A549 treated with Hydrocortisone at 1 μM for 4 hours (cell line): ENCODE results near the gene KRTAP6-2. TPM values are rescaled to one million over a fixed set of nuclear protein-coding genes. Genes with fewer than 3 reads are reported as not detected.

ENCODE experiments used
- total RNA-seq: library from RNA; stranded (reverse); fragments of 200-300 nt; extraction: Qiagen RNA extraction; gene quantifications from 5 replicates; pipeline ENCODE4 v1.2.3, GENCODE V29; 2022

KRTAP6-2 gene, protein sequence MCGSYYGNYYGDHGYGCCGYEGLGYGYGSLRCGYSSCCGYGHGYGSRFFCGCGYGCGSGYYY
- not detected in 5 replicates for total RNA-seq

DNA sequence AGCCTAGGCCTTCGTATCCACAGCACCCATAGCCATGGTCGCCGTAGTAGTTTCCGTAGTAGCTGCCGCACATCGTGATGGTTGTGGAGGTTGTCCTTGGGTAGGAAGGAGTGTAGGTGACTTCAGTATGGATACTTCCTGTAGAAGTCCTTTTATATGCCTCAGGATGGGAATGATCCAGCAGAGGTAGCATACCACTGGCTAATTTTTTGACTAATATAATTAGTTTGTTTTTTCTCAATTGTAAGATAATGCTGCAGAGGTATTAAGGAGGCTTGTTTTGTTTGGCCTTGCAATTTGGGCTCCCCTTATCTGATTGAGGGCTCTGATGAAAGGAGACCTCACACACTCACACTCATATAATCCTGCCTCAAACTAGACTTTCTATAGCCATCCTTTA, at the start of gene KRTAP6-2:
Gene KRTAP6-2 (minus strand): TSS at position 101 of the 400 bp plus-strand sequence. CDS start 28 bp downstream, at position 73.

GRCh38 chr21:30642564-30642963, 43.9 kb upstream of the KRTAP6-2 start, which contains the start of gene KRTAP20-3:
Gene KRTAP20-3, plus strand, starts transcription at chr21:30642864.

GRCh38 chr21:30634906-30635305, 36.2 kb upstream of the KRTAP6-2 start, which contains the start of gene KRTAP20-2:
Gene KRTAP20-2, plus strand, starts transcription at chr21:30635206. Its CDS starts 58 bp downstream, at chr21:30635264.

DNA sequence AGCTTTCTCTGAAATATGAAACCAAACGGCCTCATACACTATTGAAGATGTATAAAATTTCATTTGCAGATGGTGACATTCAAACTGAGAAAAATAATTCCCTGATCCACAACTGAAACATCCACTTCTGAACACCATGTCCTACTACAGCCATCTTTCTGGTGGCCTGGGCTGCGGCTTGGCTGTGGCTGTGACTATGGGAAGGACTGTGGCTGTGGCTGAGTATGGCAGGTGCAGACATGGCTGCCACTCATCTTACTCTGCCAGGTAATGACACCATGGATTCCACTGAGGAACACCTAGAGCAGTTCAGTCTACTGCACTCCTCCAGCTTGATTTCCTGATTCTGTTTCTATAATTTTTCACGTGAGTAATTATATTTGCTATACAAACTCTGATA, 21.8 kb upstream of the KRTAP6-2 start, which contains the start of gene KRTAP20-4:
Gene KRTAP20-4 (plus strand): TSS at position 106 of the 400 bp plus-strand sequence.

GRCh38 chr21:30616125-30616524, 17.4 kb upstream of the KRTAP6-2 start, which contains the start of gene KRTAP20-1:
Gene KRTAP20-1, plus strand, starts transcription at chr21:30616425. Its CDS starts 30 bp downstream, at chr21:30616455.

DNA sequence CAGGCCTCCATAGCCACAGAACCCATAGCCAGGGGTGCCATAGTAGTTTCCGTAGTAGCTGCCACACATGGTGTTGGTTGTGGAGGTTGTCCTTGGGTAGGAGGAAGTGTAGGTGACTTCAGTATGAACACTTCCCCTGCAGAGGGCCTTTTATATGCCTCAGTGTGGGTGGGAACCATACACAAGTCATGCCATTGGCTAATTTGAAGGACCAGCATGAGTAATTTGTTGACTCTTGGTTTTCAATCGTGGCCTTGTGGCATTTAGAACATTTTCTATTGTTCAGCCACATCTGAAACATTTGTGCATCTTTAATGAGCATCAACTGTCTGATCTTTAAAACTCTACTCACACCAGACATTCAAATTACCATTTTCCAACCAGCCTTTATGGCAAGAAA, 15.1 kb upstream of the KRTAP6-2 start, which contains the start of gene KRTAP6-1:
Gene KRTAP6-1 (minus strand): TSS at position 95 of the 400 bp plus-strand sequence. CDS start 26 bp downstream, at position 69.

GRCh38 chr21:30600787-30601186, 2.1 kb upstream of the KRTAP6-2 start, which contains the start of gene KRTAP22-1:
Gene KRTAP22-1, plus strand, starts transcription at chr21:30601087.

GRCh38 chr21:30592140-30592539, 6.6 kb downstream of the KRTAP6-2 start, which contains the start of gene KRTAP6-3:
Gene KRTAP6-3, plus strand, starts transcription at chr21:30592440. Its CDS starts 6 bp downstream, at chr21:30592446.

GRCh38 chr21:30590297-30590696, 8.4 kb downstream of the KRTAP6-2 start, which contains the start of gene KRTAP22-2:
Gene KRTAP22-2, minus strand, starts transcription at chr21:30590397.

DNA sequence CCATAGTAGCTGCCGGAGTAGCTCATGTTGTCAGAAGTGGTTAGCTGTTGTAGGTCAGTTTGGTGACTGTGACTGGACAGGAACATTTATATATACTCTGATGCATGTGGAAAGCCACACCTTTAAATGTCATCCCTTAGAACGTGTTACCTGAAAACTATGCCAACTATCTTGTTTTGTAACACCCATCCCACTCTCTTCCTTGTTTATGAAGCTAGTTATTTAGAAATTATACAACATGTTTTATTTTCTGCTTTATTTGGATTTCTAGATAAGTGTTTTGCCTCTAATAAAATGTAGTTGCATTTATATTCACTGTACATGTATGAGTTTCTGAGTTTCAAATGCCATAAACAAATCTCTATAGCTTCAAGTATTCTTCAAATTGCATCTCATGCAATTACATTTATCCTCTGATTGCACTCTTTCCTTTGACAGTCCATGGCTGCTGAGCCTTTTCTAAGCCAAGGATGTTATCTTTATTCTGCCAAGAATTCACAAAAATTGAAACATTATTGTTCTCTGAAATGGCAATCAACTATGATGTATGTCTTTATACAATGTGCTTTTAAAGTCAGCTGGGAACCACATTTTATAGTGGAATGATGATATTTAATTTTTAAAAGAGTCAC, 37.3 kb downstream of the KRTAP6-2 start, which contains the start of gene KRTAP19-7:
Gene KRTAP19-7 (minus strand): TSS at position 51 of the 632 bp plus-strand sequence. CDS start 25 bp downstream, at position 26.

Other genes starting within 250 kb of the KRTAP6-2 start
- gene KRTAP13-2, start 226.6 kb downstream of the KRTAP6-2 start, total RNA-seq: not detected in 5 replicates
- not detected in 5 replicates for gene KRTAP13-1, start 202.9 kb downstream of the KRTAP6-2 start, total RNA-seq
- not detected in 5 replicates for gene KRTAP13-3, start 173.0 kb downstream of the KRTAP6-2 start, total RNA-seq
- gene KRTAP13-4, start 168.7 kb downstream of the KRTAP6-2 start, total RNA-seq: not detected in 5 replicates
- gene KRTAP15-1, start 158.6 kb downstream of the KRTAP6-2 start, total RNA-seq: not detected in 5 replicates
- not detected in 5 replicates for gene KRTAP19-1, start 118.5 kb downstream of the KRTAP6-2 start, total RNA-seq
- gene KRTAP19-2, start 111.5 kb downstream of the KRTAP6-2 start, total RNA-seq: not detected in 5 replicates
- gene KRTAP19-3, start 106.9 kb downstream of the KRTAP6-2 start, total RNA-seq: not detected in 5 replicates
- not detected in 5 replicates for gene KRTAP19-4, start 101.7 kb downstream of the KRTAP6-2 start, total RNA-seq
- gene KRTAP19-5, start 96.8 kb downstream of the KRTAP6-2 start, total RNA-seq: not detected in 5 replicates
- gene KRTAP19-6, start 57.0 kb downstream of the KRTAP6-2 start, total RNA-seq: not detected in 5 replicates
- gene KRTAP19-7, start 37.6 kb downstream of the KRTAP6-2 start, total RNA-seq: not detected in 5 replicates
- not detected in 5 replicates for gene KRTAP22-2, start 8.5 kb downstream of the KRTAP6-2 start, total RNA-seq
- gene KRTAP6-3, start 6.5 kb downstream of the KRTAP6-2 start, total RNA-seq: not detected in 5 replicates
- not detected in 5 replicates for gene KRTAP22-1, start 2.2 kb upstream of the KRTAP6-2 start, total RNA-seq
- not detected in 5 replicates for gene KRTAP6-1, start 15.0 kb upstream of the KRTAP6-2 start, total RNA-seq
- not detected in 5 replicates for gene KRTAP20-1, start 17.5 kb upstream of the KRTAP6-2 start, total RNA-seq
- gene KRTAP20-4, start 21.7 kb upstream of the KRTAP6-2 start, total RNA-seq: not detected in 5 replicates
- gene KRTAP20-2, start 36.3 kb upstream of the KRTAP6-2 start, total RNA-seq: not detected in 5 replicates
- not detected in 5 replicates for gene KRTAP20-3, start 44.0 kb upstream of the KRTAP6-2 start, total RNA-seq
- gene KRTAP21-3, start 119.9 kb upstream of the KRTAP6-2 start, total RNA-seq: not detected in 5 replicates
- not detected in 5 replicates for gene KRTAP21-2, start 148.4 kb upstream of the KRTAP6-2 start, total RNA-seq
- gene KRTAP21-1, start 156.5 kb upstream of the KRTAP6-2 start, total RNA-seq: not detected in 5 replicates
- not detected in 5 replicates for gene KRTAP8-1, start 214.4 kb upstream of the KRTAP6-2 start, total RNA-seq
- gene KRTAP7-1, start 230.9 kb upstream of the KRTAP6-2 start, total RNA-seq: not detected in 5 replicates